ENCODE measurements around the gene PRSS38.

DNA sequence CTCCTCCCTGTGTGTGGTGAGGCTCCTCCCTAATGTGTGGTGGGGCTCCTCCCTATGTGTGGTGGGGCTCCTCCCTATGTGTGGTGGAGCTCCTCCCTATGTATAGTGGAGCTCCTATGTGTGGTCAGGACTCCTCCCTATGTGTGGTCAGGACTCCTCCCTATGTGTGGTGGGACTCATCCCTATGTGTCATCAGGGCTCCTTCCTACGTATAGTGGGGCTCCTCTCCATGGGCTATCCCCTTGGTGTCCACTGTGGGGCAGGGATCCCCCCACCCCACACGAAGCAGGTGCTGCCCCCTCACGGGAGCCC lies 29.6 kb downstream of the PRSS38 start:
- TF ChIP-seq, protein P1, sequence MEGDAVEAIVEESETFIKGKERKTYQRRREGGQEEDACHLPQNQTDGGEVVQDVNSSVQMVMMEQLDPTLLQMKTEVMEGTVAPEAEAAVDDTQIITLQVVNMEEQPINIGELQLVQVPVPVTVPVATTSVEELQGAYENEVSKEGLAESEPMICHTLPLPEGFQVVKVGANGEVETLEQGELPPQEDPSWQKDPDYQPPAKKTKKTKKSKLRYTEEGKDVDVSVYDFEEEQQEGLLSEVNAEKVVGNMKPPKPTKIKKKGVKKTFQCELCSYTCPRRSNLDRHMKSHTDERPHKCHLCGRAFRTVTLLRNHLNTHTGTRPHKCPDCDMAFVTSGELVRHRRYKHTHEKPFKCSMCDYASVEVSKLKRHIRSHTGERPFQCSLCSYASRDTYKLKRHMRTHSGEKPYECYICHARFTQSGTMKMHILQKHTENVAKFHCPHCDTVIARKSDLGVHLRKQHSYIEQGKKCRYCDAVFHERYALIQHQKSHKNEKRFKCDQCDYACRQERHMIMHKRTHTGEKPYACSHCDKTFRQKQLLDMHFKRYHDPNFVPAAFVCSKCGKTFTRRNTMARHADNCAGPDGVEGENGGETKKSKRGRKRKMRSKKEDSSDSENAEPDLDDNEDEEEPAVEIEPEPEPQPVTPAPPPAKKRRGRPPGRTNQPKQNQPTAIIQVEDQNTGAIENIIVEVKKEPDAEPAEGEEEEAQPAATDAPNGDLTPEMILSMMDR (IDR thresholded peaks at IDR 0.05) = no peak
- no peak for TF ChIP-seq POLR2A (IDR thresholded peaks at IDR 0.05)

Measured in gastroesophageal sphincter (tissue), 3 donors.